Stimulated activated CD4-positive, alpha-beta T cell treated with anti-CD3 and anti-CD28 coated beads, Interleukin-4, amount 100 ng/mL, for 1 hour (primary cell): ENCODE measurements around the gene FOXA3.
A peak's percentile ranks its signal among the peaks of the same experiment; 100 is the strongest.
"Not testable (repeated sequence)": the region's sequence is repeated elsewhere in the genome, so short reads cannot be mapped to it uniquely, and the experiment has no call there.

Experiments used
- DNase-seq: peaks from one replicate; pipeline ENCODE4 v3.0.0-alpha.2; 2020

Gene FOXA3

DNA sequence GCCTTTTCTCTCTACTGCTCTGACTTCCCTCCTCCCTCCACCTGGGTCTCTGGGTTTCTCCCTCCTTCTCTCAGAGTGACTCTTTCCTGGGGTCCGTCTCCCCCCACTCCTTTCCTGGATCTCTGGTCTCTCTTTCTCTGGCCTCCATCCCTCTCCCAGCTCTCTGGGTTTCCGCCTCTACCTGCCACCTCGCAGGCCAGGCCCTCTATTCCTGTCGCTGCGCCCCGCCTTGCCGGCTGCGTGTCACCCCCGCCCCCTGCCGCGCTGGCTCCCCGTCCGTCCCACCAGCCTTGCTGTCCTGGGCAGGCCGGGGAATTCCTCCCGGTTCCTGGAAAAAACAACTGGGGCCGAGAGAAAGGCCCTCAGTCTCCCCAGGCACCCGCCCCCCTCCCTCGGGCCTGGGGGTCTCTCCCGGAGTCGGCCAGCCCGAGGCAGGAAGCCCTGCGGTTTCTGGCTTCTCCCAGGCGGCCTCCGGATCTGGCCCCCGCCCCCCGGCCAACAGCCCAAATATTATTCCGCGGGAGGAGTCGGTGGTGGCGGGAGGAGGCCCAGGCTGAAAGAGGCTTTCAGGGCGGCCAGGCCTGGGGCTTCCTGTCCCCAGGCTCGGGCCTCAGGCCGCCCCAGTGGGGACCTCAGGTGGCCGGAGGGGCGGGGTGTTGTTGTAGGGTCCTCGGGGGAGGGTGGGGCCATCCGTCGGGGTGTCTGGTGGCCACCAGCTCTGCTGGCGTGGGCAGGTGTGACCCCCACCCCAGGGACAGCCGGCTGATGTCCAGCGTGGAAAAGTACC is 12.5 kb downstream of the FOXA3 start:
- peak; percentile 35 for DNase-seq

DNA sequence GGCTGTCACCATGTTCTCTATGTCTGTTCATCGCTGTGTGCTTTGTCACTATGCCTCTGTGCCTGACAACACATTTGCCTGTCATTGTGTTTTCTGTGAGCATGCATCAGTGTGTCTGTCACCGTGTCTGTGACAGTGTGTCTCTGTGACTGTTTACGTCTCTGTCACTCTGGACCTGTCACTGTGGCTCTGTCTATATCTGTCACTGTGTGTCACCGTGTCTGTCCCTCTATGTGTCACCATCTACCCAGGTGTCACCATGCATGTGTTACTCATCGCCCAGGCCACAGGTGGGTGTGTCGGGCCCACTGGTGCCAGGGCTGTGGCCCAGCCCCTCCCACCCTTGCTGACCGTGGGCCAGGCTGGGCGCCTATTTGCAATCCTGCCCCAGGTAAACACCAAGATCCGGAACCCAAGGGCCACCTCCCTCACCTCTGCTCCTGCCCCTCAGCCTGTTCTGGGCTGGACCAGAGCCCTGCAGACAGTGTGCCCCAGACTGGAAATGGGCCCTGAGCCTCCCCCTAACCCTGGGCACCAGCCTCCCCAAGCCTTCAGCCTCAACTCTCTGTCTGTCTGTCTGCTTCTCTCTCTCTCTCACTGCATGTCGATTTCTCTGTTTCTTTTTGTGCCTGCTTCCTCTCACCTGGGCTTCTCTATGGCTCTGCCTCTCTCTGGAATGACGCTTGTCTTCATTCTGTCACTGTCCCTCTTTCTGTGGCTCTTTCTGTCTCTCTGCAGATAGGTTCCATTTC is 14.1 kb downstream of the FOXA3 start:
- DNase-seq: no peak

DNA sequence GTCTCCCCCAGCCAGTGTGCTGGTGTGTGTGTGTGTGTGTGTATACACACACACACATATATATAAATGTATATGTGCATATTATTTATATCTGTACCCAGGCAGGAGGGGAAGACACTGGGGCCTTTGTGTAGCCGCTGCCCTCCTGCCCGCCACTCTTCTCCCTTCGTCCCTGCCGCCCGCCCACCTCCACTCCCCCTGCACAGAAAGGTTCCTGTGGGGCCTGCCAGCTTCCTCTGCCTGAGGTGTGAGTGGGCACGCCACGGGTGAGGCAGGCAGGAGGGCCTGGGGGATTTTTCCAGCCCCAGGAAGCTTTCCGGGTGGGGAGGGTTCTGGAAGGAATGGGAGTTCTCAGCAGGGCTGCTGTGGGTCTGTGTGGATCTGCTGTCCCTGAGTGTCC is 14.9 kb downstream of the FOXA3 start:
- DNase-seq: no peak

DNA sequence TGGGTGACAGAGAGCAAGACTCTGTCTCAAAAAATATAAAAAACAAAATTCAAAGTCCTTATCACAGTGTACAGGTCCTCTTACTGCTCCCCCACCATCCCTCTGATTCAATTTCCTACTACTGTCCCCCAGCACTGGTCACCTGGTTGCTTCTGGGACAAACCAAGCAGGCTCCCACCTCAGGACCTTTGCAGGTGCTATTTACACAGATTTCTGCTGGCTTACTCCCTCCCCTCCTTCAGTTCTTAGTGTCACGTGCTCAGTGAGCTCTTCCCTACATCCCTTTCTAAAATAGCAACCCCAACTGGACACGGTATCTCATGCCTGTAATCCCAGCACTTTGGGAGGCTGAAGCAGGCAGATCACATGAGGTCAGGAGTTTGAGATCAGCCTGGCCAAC is 15.8 kb downstream of the FOXA3 start:
- no peak for DNase-seq

DNA sequence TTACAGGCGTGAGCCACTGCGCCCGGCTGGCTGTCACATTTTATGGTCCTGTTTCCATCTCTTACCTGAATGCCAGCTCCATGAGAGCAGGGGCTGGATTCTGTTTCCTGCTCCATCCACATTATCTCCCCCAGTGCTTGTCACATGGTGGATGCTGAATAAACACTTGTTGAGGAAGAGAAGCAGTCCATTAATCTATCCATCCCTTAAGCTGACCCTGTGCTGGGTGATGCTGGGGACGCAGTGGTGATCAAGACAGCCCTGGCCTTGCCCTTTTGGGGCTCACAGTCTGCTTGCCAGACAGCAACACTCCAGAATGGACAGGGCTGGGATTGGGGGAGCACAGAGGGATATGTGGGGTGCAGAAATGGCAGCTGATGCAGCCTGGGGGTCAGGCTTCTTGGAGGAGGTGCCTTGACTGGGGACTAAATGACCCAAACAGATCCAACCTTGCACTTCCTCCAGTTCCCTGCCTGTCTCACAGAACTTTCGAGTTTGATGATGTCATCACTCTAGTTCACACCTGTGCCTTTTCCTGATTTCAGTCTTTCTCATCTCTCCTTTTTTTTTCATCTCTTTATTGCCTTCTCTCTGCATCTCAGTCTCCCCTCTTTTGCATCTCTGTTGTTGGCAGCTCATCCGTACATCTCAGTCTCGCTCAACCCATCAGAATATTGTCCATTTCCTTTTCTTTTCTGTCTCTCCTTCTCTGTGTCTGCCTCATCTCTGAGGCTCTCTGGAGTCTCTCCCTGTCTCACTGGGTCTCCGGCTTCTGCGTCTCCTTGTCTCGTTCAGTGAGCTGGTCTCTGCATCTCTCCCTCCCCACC is 17.2 kb downstream of the FOXA3 start:
- DNase-seq: no peak

DNA sequence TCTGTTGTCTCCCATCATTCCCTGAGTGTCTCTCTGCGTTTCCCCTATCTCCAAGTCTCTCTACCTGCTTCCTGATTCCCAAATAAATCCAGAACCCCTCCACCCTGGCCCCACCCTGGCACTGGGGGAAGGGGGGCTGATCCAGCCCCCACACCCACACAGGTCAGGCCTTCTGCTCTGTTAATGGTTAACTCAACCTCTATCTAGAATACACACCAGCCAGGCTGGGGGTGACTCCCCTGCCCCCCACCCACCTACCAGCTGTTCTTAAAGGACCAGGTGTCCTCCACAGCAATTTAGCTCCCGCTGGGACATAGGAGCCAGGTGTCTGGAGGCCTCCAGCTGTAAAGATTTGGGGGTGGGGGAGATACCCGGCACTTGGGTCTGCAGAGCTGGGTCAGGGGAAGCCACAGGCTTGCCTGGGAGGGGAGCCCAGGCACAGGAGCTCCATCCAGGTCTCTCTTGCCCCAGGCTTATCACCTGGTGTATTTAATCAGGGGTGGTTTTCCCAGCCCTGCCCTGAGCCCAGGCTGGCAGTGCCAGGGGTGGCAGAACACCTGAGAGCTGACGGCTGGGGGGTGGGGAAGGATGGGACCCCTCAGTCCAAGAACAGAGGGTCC is 17.9 kb downstream of the FOXA3 start:
- DNase-seq: no peak

DNA sequence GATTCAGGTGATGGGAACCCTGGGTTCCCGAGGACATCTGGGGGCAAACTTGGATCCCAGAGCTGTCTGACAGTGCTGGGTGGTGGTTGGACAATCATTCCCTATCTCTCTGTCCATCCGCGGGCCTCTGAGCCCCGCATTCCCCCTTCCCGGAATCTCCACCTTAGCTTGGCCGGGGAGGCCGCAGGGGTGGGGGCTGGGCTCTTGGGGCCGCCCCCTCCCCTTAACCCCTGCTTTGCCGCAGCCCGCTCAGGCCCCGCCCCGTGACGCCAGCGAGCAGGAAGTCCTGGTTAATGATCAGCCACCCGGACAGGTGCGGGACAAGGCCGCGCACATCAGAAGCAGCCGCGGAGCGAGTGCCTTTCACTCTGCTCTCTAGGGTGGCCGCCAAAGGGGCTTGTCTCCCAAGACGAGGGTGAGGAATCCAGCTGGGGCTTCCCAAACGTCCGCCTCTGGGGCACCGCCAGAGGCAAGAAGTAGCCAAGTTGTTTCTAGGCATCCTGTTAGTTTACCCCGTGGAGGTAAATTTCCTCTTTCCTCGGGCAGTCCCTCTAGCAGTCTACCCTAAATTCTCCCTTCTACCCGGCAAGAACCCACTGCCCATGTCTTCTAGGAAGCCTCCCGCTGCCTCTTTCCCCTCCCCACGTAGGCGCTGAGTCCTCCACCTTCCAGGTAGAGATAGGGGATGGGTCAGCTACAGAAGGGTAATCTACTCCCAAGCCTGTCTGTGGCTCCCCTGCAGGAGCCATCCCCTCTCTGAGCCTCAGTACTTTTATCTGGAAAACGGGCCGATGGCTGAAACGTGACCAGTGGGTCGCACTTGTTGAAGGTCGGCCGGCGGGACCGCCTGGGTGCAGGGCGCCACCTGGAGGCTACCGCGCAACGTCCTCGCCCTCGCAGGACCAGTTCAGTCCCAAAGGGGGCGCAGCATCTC is 18.8 kb downstream of the FOXA3 start:
- peak; percentile 83 for DNase-seq

DNA sequence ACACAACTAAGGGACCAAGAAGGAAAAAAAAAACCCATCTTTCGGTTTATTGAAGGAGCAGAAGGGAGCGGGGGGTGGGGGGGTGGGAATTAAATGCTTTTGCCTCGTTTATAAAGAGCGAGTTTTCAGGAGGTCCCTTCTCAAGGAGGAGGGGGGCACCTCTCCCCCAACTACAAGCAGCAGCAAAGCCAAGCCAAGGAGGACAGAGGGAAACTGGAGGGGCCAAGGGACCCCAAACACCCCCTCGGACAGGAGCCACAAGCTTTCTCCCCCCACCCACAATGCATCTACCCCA is 19.4 kb downstream of the FOXA3 start:
- no peak for DNase-seq

DNA sequence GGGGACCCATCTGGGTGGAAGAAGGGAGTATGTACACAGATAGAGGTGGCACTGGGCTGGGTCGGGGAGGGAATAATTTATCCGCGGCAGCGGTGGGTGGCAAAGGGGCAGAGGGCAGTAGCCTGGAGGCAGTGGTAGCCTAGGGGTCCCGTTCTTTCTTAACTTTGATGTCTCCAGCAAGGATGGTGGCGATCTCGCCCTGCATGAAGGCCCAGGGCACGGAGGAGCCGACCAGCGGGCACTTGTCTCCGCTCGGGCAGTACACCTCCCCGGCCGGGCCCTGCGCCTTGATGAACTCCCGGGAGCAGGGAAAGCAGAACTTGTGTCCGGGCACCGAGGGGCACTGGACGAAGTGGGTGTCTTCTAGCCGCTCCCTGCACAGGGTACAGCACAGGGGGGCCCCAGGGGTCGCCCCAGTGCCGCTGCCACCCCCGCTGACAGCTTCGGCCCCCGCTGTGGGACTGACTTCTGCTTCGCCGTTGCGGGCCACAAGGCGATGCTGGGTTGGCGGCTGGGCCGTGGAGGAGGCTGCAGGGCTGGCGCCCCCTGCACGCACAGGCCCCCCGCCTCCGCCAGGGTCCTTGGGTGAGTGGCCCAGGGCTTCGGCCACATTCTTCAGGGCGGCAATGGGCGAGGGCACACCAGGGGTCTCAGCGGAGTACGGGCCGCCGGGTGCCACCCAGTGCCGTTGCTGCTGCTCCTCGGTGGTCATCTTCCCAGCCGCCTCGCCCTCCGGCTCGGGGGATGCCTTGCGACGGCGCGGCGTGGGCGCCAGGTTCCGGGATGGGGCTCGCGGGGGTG is 20.0 kb downstream of the FOXA3 start:
- DNase-seq: no peak

DNA sequence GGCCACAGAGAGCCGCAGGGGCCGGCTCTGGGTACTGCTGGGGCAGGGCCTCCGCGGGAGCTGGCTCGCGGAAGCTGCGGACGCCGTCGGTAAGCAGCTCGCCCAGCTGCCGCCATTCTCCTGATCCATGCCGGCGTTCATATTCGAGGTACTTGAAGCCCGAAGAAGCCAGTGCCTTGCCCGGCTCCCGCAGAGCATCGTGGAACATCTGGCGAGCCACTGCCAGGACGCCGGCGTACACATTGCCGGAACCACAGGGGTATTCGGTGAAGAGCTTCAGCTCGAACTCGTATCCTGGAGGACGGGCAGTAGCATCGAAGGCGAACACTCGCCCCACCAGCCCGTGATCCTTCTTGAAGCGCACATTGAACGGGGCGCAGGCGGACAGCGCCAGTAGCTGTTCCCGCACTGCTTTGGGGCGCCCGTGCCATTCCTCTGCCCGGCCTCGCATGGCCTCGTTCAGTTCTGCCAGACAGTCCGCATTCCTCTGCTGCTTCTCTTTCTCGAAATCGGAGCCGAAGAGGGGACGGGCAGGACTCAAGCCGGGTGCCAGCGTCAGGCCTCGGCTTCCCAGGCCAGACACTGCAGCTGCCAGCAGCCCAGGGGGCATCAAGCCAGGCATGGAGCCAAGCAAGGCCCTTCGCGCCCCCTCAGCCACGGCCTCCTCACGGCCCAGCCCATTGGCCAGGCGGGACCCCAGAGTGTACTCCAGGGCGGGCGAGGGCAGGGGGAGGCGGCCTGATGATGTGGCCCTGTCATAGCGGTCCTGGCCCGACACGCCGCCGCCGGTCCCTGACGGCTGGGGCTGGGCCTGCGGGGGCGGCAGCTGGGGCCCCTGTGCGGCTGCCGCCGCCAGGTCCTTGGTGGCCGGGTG is 20.8 kb downstream of the FOXA3 start:
- peak; percentile 20 for DNase-seq

DNA sequence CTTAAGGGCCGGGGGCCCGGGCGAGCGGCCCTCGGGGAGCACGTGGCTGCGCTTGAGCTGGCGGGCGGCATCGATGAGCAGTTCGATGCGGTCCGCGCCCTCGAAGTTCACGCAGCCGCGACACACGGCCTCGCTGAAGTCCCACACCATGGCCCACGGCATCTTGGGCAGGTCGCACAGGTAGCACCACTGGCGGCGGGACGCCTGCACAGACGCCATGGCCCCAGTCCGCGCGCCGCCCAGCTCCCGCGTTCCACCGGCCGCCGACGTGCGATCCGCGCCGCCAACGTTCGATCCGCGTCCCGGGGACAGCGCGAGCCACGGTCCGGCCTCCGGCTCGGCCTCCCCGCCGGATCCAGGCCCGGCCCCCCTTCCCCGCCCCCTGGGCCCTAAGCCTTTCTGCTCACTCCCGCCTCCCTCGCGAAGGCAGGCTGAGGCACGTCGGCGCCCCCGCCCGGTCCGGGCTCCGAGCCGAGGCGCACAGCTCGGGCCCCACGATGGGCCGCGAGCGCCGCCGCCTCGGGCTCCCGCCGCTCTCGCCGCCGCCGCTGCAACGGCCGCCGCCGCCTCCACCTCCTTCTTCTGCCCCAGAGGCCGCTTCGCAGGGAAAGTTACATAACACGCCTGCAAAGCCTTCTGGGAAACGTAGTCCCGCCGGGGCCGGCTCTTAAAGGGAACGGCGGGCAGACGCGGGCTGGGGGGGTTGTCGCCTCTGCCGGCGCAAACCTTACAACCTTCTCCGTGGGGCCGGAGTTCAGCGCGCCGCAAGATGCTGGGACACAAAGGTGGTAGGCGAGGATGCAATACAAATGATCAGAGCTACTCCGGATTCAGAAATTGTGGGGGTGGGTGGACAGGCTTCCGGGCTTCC is 21.7 kb downstream of the FOXA3 start, which contains the start of gene IRF2BP1:
Gene IRF2BP1 (minus strand): TSS at position 586 of the 871 bp plus-strand sequence. CDS start 367 bp downstream, at position 219.
- peak; percentile 86 for DNase-seq

DNA sequence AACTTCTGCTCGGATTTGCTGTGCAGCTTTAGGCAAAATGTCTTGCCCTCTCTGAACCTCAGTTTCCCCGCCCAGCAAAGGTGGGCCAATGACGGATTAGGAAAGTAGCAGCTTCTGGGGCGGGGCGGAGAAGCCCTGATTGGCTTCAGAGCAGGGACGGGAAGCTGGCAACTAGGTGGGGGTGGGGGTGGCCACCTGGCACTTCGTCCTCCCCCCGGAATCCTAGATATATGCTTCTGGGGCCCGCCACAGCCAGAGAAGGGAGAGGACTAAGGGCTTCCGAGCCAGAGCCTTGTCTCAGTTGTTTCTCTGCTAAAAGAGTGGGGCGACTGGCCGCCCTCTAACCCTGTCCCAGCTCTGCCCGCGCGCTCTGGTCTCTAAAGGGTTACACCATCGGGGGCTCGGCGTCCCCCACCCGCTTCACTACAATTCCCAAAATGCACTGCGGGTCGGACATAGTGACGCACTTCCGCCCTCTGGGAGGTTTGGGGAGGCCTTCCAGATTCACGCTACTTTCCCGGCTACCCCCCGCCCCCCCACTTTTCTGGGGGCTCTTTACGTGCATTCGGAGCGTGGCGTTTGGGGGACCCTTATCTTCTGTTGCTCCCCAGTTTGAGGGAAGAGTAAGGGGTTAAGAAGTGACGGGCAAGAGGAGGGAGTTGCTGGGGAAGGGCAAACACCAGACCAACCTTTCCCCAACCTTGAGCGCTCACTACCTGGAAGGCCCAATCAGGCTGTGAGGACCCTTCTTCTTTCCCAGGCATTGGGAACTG is 22.5 kb downstream of the FOXA3 start:
- peak; percentile 85 for DNase-seq

DNA sequence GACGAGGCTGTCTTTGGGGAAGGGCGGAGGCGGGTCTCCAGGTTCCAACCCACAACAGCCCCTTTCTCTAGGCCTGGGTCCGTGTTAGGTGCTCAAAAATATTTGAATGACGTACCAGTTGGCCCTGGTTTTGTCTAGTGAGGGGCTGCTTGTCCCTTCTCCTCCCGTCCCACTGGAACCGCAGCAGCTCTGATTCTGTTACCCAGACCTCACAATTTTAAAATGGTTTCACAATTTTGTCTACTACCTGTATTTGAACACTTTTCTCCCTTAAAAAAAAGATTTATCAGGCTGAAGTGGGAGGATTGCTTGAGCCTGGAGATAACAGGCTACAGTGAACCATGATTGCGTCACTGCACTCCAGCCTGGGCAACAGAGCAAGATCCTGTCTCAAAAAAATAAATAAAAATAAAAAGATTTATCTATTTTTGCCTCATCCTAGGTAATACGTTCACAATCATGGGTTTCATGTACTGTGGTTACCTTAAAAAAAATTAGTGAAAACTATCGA is 23.1 kb downstream of the FOXA3 start:
- DNase-seq: no peak

DNA sequence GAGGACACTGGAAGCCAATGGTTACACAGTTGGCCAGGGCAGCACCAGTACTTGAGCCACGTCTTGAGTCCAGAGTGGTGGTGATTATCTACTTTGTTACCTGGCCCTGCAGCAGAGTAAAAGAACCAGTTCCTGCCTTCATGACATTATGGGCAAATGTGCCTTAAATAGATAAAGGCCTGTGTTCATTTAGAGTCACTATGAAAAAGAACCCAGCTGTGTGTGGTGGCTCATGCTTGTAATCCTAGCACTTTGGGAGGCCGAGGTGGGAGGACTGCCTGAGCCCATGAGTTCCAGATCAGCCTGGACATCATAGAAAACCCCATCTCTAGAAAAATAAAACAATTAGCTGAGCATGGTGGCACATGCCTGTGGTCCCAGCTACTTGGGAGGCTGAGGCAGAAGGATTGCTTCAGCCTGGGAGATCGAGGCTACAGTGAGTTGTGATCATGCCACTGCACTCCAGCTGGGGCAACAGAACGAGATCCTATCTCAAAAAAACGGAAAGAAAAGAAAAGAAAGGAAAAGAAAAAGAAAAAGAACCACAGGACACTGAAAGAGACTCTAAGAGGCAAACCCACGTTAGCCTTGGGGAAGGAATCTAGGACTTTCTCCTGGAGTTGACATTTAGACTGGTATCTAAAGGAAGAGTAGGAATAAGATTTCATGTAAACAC is 25.2 kb downstream of the FOXA3 start:
- DNase-seq: no peak

DNA sequence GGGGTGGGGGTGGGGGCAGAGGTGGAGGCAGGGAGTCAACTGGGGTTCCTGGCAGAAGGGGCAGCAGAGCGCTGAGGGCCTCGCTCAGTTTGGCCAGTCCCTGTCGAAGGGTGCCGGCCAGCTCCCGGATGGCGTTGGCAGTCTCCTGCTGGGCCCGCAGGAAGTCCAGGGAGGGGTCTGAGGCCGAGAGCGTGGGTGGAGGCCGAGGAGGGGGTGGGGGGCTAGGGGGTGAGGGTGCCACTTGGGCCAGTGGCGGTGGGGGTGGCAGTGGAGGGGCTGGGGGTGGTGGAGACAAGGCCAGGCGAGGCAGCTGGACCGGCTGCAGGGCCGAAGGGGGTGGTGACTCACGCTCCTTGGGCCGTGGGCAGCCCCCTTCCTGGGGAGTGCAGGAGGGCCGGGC is 26.8 kb downstream of the FOXA3 start:
- no peak for DNase-seq

DNA sequence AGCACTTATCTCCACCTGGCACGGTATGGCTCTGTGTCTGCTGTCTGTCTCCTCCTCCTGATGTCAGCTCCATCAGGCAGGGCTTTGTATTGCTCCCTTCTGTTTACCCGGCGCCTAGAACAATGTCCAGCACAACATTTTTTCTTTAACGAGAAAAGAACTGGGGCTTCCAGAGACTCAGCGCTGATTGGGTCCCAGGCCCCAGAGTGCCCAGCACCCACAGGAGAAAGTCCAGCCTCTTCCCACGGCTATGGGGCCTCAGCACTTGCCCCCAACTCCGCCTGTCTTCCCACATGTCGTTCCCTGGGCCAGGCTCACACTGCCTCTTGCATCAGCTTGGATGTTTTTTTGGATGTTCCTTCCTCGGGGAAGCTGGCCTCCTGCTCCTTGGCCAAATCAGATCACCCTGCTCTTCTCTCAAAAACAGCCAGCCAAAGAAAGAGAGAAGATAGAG is 31.4 kb downstream of the FOXA3 start:
- no peak for DNase-seq

DNA sequence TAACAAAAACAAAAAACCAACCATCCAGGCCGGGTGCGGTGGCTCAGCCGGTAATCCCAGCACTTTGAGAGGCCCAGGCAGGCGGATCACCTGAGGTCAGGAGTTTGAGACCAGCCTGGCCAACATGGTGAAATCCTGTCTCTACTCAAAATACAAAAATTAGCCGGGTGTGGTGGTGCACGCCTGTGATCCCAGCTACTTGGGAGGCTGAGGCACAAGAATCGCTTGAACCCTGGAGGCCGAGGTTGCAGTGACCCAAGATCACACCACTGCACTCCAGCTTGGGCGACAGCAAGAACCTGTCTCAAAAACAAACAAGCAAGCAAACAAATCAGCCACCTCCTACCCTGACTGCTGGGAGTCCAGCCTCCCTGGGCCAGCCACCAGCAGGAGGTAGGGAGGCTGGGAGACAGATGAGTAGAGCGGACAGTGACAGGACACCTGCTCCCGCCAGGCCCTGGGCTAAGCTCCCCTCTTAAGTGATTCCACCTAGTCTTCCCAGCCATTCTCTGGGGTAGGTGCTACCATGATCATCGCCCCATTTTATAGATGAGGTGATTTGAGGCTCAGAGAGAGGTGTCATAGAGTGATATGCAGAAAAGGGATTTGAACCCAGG is 32.0 kb downstream of the FOXA3 start:
- not testable (repeated sequence) for DNase-seq
